HG02970 (cell line): ENCODE measurements around the gene C11orf91.
"Not testable (repeated sequence)": the region's sequence is repeated elsewhere in the genome, so short reads cannot be mapped to it uniquely, and the experiment has no call there.

ENCODE experiments used
- ATAC-seq: cut with Tn5 transposase; IDR thresholded peaks from one replicate; pipeline ENCODE4 v1.9.1; 2021; ENCODE audit warnings: mild to moderate bottlenecking, moderate library complexity, moderate number of reproducible peaks; ENCODE audit not compliant: unreplicated experiment, low FRiP score

C11orf91 gene

GRCh38 chr11:33722590-33723234 lies 22.1 kb upstream of the C11orf91 start:
- no peak for ATAC-seq

GRCh38 chr11:33721984-33722383 lies 21.4 kb upstream of the C11orf91 start:
- no peak for ATAC-seq

GRCh38 chr11:33721426-33721825 lies 20.8 kb upstream of the C11orf91 start:
- ATAC-seq = no peak

- no peak for ATAC-seq
These were observed 19.0 kb upstream of the C11orf91 start for GRCh38 chr11:33719587-33719986.

GRCh38 chr11:33718440-33718839 lies 17.8 kb upstream of the C11orf91 start:
- no peak for ATAC-seq

GRCh38 chr11:33716243-33716642 lies 15.6 kb upstream of the C11orf91 start:
- ATAC-seq = no peak

GRCh38 chr11:33713856-33714398 lies 13.3 kb upstream of the C11orf91 start:
- no peak for ATAC-seq

- no peak for ATAC-seq
These were observed 12.7 kb upstream of the C11orf91 start for GRCh38 chr11:33713151-33713855.

- ATAC-seq = no peak
These were observed 11.8 kb upstream of the C11orf91 start for GRCh38 chr11:33712436-33712835.

GRCh38 chr11:33709466-33709865 lies 8.8 kb upstream of the C11orf91 start:
- no peak for ATAC-seq

GRCh38 chr11:33708985-33709384 lies 8.4 kb upstream of the C11orf91 start:
- ATAC-seq = no peak

- not testable (repeated sequence) for ATAC-seq
These were observed 7.2 kb upstream of the C11orf91 start for GRCh38 chr11:33707831-33708230.

- ATAC-seq = no peak
These were observed 6.3 kb upstream of the C11orf91 start for GRCh38 chr11:33706966-33707365.

- ATAC-seq = no peak
These were observed 5.9 kb upstream of the C11orf91 start for GRCh38 chr11:33706546-33706945.

GRCh38 chr11:33704240-33705002 lies 3.8 kb upstream of the C11orf91 start:
- no peak for ATAC-seq

- no peak for ATAC-seq
These were observed 3.2 kb upstream of the C11orf91 start for GRCh38 chr11:33703788-33704187.

- no peak for ATAC-seq
These were observed 2.6 kb upstream of the C11orf91 start for GRCh38 chr11:33703234-33703633.

- ATAC-seq = no peak
These were observed 940 bp upstream of the C11orf91 start for GRCh38 chr11:33701302-33702230.

- ATAC-seq = no peak
These were observed 544 bp downstream of the C11orf91 start for GRCh38 chr11:33700063-33700501.

GRCh38 chr11:33699515-33700062 lies 1.0 kb downstream of the C11orf91 start:
- no peak for ATAC-seq
